Middle frontal gyrus (tissue), 1 donor: Measurements from ENCODE around the gene CHMP3.
"Not testable (repeated sequence)": the region's sequence is repeated elsewhere in the genome, so short reads cannot be mapped to it uniquely, and the experiment has no call there.

ENCODE experiments used
- DNase-seq: peaks from one replicate; pipeline ENCODE4 v3.0.0-alpha.2; 2015; ENCODE audit warnings: low spot score; ENCODE audit errors: extremely low spot score

The CHMP3 gene

DNA sequence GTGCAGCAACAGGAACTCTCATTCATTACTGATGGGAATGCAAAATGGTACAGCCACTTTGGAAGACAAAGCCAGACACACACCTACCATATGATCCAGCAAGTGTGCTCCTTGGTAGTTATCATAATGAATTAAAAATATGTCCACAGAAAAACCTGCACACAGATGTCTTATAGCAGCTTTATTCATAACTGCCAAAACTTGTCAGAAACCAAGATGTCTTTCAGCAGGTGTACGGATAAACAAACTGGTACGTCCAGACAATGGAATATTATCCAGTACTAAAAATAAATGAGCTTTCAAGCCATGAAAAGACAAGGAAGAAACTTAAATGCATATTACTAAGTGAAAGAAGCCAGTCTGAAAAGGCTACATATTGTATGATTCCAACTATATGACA is 50.4 kb downstream of the CHMP3 start:
- no peak for DNase-seq

DNA sequence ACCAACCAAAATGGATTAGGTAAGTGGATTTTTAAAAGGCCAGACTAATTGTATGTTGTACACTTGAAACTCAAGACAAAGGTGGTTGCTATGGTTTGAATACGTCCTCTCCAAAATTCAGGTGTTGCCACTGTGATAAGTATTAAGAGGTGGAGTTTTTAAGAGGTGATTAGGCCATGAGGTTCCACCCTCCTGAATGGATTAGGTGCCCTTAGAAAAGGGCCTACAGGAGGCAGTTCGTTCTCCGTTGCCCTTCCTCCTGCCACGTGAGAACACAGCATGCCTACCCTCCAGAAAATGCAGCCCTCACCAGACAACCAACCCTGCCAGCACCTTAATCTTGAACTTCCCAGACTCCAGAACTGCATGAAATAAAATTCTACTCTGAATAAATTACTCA is 51.2 kb downstream of the CHMP3 start:
- DNase-seq = no peak

DNA sequence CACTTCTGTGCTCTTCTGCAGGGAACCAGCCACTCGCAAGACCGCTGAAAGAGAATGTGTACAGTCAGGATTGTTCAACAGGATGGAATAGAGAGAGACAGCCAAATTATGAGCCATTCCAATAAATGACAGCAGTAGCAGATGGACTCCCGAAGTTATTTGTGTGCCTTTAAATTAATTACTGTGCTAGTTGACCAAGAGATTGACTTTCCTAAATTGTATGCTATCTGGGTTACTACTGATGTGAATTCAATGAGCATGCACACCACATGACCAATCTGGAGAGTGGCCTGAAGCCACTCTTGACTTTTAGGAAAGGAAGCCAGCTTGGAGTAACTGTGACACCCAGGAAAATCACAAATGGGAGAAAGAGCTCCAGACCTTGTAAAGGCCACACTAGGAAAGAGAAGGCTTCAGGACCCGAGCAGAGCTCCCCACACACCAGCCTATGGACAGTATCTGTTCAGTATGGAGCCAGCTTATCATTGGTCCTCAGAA is 52.8 kb downstream of the CHMP3 start:
- DNase-seq = no peak

DNA sequence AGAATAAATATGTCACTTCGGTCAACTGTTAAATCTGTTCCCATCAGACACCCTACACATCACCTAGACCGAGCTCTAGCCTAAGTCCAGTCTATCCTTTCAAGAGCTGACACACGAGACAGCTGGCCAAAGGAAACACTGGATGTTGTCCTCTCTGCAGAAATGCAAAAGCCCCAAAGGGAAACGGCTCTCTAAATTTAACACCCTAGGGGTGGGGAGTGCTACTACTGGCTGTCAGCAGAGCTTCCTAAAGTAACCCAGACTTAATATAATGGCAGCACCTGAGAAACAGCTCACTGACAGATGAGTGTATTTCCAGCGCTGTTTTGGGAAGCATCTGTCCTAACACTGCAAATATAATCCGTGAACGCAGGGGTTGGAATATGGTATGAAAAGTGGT is 55.6 kb downstream of the CHMP3 start:
- no peak for DNase-seq

DNA sequence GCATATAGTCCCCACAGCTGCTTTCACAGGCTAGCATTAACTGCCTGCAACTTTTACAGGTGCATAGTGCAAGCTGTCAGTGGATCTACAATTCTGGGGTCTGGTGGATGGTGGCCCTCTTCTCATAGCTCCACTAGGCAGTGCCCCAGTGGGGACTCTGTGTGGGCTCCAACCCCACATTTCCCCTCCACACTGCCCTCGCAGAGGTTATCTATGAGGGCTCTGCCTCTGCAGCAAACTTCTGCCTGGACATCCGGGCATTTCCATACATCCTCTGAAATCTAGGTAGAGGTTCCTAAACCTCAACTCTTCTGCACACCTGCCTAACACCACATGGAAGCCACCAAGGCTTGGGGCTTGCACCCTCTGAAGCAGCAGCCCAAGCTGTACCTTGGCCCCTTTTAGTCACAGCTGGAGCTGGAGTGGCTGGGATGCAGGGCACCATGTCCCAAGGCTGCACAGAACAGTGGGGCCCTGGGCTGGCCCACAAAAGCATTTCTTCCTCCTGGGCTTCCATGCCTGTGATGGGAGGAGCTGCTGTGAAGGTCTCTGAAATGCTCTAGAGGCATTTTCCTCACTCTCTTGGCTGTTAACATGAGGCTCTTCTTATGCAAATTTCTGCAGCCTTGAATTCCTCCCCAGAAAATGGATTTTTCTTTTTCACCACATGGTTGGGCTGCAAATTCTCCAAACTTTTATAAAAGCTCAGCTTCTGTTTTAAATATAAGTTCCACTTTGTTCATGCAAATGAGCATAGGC is 62.7 kb downstream of the CHMP3 start:
- no peak for DNase-seq

DNA sequence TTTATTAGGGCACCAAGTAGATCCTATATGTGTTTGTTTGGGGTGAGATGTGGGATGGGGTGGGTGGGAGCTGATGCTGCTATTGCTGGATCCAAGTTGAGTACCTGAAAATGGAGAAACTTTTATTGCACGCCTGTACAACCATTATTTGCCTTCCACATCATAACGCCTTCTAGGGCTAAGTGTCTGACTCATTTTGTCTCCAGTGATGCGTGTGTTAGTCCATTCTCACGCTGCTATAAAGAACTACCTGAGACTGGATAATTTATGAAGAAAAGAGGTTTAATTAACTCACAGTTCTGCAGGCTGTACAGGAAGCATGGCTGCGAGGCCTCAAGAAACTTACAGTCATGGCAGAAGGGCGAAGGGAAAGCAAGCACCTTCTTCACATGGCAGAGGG is 63.9 kb downstream of the CHMP3 start:
- no peak for DNase-seq

DNA sequence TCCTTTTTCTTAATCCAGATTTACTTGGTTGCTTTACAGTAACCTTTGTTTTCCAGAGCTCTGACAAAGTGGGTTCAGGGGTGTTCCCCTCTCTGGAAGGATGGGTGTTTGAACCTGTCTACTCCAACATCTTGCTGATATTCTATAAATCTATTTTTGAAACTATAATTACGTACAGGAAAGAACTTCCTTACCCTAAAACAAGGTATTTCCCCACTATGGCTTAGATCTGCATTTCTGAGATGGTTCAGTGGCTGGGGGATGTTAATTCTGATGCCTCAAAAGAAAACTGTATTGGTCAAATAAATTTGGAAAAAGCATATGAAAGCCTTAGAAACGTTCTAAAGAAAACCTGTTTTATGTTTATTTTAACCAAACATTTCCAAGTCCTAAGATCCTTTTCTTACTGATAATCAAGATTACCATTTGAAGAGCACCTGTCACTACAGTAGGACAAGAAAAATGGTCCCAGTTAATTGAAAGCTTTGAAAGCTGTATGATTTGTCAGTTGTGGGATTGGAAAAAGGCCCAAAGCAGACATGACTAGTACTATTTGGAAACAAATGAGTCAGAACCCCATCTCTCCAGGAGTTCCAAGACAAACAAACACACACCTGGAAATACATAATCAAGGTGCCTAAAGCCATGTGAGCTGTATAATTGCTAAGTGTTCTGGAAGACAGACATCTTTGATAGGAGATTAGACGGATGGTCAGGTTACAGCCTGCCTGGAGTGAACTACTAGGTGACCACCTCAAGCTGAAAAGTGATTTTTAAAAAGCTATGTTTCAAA is 64.6 kb downstream of the CHMP3 start:
- DNase-seq = no peak

DNA sequence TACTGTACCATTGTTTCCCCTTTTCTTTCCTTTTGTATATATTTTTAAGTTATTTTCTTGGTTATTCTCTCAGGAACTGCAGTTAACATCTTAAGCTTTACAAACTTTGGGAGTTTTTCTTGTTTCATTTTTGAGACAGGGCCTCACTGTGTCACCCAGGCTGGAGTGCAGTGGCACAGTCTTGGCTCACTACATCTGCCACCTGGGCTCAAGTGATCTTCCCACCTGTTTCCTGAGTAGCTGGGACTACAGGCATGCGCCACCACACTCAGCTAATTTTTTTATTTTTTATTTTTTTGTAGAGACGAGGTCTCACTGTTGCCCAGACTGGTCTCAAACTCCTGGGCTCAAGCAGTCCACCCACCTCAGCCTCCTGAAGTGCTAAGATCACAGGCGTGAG is 66.9 kb downstream of the CHMP3 start:
- not testable (repeated sequence) for DNase-seq

DNA sequence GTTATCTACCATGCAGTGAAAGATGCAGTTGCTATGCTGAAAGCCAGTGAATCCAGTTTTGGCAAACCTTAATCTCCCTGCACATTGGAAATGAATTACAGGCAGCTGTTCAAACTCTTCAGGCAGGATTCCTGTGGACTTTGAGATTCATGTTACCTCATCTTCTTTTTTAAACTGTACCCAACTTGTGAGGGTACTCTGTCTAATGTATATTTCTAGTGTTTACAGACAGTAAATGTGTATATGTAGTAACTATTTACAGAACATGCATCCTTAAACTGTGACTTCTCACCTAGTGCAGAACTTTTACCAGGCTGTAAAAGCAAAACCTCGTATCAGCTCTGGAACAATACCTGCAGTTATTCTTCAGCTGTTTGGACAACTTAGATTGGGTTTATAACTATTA is 71.2 kb downstream of the CHMP3 start:
- no peak for DNase-seq

DNA sequence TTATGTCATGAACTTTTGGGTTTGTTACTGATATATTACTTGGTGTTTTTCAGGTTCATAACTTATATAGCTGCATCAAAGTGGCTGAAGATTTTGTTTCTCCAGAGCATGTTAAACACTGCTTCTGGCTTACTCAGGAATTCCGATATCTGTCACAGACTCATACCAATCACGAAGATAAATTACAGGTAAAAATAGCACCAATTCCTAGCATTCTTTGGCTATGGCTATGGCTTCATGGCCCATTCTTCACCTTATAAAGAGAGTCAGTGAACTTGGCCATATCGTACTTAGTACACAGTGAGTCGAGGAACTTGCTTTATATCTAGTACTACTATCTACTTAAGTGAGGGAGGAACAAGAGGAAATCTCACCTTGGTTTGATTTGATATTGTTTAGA is 72.2 kb downstream of the CHMP3 start:
- no peak for DNase-seq

DNA sequence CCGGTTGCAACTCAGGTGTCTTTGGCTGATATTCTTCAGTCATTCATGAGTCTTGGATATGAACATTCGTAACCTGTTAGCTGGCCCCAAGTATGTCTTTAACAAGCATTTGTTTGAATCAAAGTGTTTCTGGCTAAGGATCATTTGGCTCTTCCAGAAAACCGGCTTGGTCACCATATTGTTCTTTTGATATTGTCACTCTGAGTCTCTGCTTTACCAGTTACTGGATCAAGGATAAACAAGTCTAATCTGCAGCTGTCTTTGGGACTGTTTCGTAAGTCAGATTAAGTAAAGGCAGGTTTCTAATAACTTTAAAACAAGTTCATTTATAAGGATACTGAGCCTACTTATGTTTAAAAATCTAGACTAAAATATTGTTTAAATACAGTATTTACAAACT is 73.0 kb downstream of the CHMP3 start:
- DNase-seq = no peak

DNA sequence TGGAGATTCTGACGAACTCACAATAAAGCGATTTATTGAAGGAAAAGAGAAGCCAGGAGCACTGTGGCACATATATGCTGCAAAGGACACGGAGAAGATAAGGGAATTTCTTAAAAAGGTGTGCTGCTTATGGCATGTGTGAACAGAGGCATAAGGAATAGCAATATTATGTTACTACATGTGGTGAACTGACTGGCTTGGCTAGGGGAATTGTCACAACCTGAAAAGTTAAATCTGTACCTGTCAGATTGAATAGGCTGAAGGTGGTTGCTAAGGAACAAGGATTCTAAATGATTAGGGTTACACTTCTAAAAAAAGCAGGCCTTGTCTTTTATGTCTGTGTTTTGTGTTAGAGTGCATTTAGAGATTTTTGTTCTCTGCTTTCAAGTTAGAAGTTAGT is 73.7 kb downstream of the CHMP3 start:
- no peak for DNase-seq

DNA sequence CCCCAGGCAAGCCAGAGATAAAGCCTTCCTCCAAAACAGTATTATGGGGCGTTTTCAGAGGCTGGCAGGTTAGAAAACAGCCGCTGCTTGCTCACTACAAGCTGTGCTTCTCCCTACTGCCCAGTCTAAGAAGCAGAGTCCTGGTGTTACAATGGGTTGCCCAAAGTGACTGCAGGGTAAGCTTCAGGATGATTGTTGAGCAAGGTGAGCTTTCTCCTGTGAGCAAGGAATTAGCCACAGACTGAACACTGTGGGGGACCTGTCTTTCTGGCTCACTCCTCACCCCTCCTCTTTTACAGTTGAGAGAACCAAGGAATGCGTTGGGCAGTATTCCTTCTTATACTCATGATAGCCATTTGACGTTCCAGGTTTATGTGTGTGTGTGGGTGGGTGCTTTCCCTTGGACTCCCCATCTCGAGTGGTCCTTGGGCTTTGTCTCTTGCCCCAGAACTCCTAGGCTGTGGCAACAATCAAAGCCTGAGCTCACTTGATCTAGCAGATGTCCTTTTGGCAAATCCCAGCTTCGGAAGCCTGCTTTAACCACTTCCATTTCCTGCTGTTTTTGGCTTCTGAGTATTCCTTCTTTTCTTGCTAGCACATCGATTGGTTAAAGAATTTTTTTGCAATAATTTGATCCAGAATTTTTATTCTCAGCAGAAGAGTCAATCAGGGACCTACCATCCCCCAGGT is 74.5 kb downstream of the CHMP3 start:
- DNase-seq = no peak

DNA sequence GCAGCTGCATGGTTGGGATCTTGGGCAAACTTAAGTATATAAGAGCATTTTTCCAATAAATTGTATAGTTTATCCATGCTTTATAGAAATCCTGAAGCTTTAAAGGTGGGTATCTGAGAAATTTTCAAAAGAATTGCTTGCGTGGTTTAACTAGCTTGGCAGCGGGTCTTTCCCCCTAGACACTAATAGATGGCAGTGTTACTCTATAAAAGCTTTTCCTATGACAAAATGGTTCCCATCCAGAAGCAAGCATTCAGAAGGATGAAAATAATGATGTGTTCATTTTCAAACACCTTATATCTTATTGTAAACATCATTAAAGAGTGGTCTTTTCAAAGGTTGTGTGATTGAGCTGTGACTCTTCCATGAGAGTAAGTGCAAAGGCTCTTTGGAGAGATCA is 76.2 kb downstream of the CHMP3 start:
- DNase-seq = no peak

DNA sequence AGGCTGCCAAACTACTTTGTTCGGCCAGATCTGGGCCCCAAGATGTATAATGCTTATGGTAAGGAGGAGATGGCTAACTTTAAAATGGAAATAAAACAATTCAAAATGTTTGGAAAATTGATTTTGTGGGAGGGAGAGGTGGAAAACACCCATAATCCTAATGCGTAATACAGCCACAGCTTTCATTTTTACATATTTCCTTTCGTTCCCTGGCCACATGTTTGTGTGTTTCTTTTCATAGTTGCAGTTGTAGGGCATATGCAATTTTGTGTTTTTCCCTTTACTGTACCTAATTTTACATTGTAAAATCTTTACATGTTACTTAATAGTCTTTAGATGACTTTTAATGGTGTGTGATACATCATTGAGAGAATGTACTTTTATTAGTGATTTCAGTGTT is 77.4 kb downstream of the CHMP3 start:
- DNase-seq = no peak

DNA sequence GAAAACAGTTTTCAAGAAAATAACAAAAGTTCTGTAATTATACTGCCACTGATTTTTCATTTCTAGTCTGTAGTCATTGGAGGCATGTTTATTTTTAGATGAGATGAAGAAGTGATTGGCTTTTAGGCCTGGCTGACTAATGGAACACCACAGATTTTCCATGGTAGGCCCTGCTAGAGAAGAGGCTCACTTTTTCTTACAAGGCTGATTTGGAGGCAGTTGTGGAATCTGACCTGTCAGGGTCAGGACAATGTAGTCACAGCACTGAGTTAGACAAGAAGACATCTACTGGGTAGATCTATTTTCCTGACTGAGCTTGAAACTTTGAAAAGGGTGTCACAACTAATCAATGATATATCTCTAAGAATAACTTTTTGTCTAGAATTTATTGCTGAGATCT is 78.1 kb downstream of the CHMP3 start:
- no peak for DNase-seq

DNA sequence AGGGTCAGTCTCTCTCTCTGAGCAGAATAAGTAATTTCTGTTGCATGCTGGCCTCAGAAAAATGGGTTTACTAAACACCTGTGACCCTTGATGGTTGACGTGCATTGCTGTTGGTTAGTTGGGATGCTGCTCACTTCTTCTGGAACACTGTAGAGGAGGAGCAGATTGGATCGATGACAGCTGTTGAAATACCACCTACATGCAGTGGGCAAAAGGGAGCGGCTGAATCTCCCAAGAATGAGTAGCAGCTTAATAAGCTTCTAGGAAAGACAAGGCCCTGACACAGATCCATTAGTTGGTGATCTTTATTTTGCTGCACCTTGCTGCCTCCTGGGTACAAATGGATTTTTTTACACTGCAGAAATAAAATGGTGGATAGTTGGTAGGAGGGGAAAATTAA is 78.9 kb downstream of the CHMP3 start:
- DNase-seq = no peak

DNA sequence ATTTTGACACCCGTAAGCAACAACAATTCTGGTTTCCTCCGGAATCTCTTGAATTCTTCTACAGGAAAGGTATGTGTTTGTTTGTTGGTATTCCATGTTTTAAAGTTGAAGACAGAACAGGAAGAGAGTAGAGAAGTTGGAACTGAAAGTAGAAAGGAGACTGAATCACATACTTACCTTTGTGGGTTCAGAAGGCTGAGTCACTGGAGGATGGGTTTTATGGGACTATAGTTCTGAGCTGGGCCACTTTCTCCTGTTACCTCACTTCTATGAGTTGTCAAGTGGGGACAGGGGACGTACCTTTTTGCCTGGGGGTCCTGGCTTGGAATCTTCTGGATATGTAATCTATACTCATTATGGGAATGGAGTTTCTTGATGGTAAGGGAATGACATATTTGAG is 81.2 kb downstream of the CHMP3 start:
- DNase-seq = no peak

DNA sequence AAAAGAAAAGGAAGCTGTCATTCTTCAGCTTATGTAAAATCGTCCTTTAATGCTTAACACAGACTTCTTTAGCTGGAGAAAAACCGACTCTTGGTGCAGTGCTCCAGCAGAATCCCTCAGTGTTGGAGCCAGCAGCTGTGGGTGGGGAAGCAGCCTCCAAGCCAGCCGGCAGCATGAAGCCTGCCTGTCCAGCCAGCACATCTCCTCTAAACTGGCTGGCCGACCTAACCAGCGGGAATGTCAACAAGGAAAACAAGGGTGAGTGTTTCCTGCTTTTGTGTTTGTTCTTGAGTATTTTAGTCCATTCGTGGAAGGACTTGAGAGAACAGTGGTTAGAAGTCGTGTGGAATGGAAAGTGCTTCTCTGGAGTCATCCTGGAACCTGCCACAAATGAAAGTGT is 83.1 kb downstream of the CHMP3 start:
- DNase-seq = no peak

DNA sequence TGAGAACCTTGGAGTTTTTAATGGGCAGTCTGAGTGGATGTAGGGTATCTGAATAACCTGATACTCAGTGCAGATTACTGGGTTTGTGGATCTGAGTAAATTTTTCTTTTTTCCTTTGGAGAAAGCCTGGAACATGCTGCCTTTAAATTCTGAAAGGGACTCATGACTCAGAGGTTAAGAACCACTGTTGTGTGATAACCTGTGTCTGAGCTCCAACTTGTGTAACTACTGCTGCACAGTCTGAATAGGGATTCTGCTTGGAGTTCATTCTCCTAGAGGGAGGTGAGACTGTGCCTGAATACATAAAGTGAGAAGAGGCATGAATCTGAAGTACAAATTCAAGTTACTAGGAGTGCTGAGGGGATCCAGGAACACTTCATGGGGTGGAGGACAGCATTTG is 85.9 kb downstream of the CHMP3 start:
- DNase-seq = no peak

DNA sequence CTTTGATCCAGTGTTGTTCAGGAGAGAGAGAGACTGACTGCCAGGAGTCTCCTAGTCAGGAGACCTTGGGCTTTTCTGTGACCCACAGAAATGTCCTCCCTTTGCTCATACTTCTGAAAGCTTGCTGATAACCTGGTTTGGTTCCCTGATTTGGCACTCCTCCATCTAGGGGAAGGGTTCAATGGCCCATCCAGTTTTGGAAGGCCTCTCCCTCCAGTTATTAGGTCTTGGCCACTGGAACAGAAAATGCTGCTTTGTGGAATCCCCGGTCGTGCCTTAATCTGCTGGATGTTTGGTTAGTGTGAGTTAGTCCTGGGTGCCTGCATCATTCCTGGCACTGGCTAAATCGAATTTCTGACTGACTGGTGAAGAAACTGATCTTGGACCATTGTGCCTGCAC is 86.3 kb downstream of the CHMP3 start:
- DNase-seq = no peak

DNA sequence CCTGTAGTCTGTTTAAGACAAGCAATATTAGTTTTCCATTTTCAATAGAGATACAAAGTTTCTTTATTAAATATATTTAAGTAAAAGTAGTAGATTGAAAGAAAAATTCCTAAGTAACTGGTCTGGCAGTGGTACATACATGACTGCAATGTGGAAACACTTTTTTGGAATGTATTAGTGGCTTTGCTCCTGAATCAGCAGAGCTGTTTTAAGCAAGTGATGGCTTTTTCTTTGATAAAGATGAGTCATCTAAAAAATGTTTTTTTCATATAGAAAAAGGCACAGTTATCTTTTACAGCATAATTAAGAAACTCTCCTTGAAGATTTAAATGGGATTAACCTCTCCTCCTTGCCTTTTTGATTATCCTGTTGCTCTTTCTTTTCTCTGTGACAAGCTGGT is 87.2 kb downstream of the CHMP3 start:
- DNase-seq = no peak
